Measurements from ENCODE around the gene RMI2. TPM values are rescaled to one million over a fixed set of nuclear protein-coding genes. Genes with fewer than 3 reads are reported as not detected.

Gene RMI2
- total RNA-seq, 6 donors from 2014 or later = 2.6 to 6.3 (median 2.7) TPM

DNA sequence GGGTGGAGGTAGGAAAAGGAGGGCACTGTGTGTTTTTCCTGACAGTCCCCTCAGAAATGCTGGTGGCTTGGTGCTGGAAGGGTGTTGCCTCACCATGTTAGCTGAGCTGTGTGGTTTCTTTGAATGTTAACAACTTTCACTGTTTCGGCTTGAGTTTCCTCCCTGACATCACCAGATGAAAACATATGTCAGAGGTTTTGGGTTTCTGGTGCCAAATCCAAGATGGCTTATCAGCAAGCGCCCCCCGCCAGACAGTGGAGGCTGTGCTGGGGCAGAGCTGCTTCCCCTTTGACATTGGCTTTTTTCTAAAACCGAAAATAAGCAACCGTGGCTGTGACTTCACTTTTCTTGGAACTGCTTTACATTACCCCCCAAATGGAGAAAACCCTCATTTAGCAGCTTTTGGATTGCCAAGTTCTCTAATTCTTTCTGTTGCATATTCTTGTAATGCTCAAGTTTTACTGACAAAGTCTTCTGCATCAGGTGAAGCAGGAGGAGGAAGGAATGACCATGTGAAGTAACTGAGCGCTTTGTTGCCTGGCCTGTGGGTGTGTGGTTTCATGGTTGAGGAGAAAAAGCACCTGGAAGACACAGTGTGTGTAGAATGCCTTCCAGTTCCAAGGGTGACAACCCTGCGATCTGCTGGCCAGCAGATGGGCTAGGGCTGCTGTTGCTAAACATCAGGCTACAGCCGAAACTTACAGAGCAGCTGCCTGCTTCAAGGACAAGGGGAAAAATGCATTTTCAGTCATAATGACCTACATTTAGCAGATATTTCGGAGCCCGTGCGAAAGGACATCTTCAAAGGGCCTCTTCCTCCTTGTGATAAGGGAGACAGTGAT lies 9.7 kb downstream of the RMI2 start:
- peak overlapping the region; percentile 5 to 53 (median 26) for H3K27ac ChIP-seq
- DNase-seq (no peak), ATAC-seq (ENCODE audit: low FRiP score in 2 of 2) (peak in 1 of 2 donors; percentile 15)
- TF ChIP-seq POLR2A (IDR thresholded peaks at IDR 0.05) = no peak
- TF ChIP-seq, protein P1, sequence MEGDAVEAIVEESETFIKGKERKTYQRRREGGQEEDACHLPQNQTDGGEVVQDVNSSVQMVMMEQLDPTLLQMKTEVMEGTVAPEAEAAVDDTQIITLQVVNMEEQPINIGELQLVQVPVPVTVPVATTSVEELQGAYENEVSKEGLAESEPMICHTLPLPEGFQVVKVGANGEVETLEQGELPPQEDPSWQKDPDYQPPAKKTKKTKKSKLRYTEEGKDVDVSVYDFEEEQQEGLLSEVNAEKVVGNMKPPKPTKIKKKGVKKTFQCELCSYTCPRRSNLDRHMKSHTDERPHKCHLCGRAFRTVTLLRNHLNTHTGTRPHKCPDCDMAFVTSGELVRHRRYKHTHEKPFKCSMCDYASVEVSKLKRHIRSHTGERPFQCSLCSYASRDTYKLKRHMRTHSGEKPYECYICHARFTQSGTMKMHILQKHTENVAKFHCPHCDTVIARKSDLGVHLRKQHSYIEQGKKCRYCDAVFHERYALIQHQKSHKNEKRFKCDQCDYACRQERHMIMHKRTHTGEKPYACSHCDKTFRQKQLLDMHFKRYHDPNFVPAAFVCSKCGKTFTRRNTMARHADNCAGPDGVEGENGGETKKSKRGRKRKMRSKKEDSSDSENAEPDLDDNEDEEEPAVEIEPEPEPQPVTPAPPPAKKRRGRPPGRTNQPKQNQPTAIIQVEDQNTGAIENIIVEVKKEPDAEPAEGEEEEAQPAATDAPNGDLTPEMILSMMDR (IDR thresholded peaks at IDR 0.05) = no peak
- TF ChIP-seq EP300 (IDR thresholded peaks at IDR 0.05) = no peak
- TF ChIP-seq POLR2AphosphoS5 (IDR thresholded peaks at IDR 0.05) = peak in 1 of 2 donors; percentile 33
- H3K4me3 ChIP-seq = no peak overlapping the region
- H3K27me3 ChIP-seq = no peaks in the 10 kb centered on the region
- no peaks in the 10 kb centered on the region for H3K9me3 ChIP-seq
- H3K4me1 ChIP-seq = peaks cover 12 to 51% (median 27%) of the 10 kb centered on the region in 4 donors
- 53 to 68% methylated on average over 10 to 11 of the region's 11 CpGs for WGBS, 2 donors
- H3K36me3 ChIP-seq = no peaks in the 10 kb centered on the region

DNA sequence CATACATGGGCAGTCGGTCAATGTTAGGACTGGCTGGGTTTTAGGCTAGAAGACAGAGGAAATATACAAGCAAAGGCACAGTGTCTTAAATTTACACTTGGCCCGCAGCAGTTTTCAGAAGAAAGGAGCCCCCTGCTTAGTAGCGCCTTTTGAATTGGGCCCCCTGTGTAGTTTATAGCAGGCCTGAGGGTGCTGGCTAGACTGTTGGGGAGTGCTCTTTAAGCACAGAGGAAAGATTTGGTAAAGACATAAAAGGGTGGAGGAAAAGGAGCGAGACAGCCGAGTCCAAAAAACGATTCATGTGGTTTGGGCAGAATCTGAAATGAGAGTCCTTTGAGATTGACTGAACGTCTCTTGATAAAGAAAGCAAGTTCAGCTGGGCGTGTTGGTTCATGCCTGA lies 10.6 kb downstream of the RMI2 start:
- no peak for DNase-seq
- H3K4me3 ChIP-seq = no peak overlapping the region
- no peaks in the 10 kb centered on the region for H3K27me3 ChIP-seq
- H3K36me3 ChIP-seq = no peaks in the 10 kb centered on the region
- 73 to 81% methylated on average over 8 of the region's 8 CpGs for WGBS, 2 donors
- no peak for ATAC-seq (ENCODE audit: low FRiP score in 2 of 2)
- H3K4me1 ChIP-seq = peaks cover 12 to 42% (median 24%) of the 10 kb centered on the region in 4 donors
- TF ChIP-seq POLR2AphosphoS5 (IDR thresholded peaks at IDR 0.05) = no peak
- TF ChIP-seq, protein P1 (IDR thresholded peaks at IDR 0.05) = no peak
- no peak for TF ChIP-seq EP300 (IDR thresholded peaks at IDR 0.05)
- no peak for TF ChIP-seq POLR2A (IDR thresholded peaks at IDR 0.05)
- H3K27ac ChIP-seq = peak overlapping the region in 2 of 4 donors; percentile 13 to 39
- no peaks in the 10 kb centered on the region for H3K9me3 ChIP-seq

GRCh38 chr16:11356573-11357331 lies 11.5 kb downstream of the RMI2 start:
- TF ChIP-seq, protein P1 (IDR thresholded peaks at IDR 0.05) = peak; percentile 52 to 73 (median 60)
- TF ChIP-seq EP300 (IDR thresholded peaks at IDR 0.05) (no peak), POLR2A (IDR thresholded peaks at IDR 0.05) (no peak)
- peaks cover 15 to 48% (median 30%) of the 10 kb centered on the region in 4 donors for H3K4me1 ChIP-seq
- DNase-seq (peak in 1 of 2 donors; percentile 81), ATAC-seq (ENCODE audit: low FRiP score in 2 of 2) (peak; percentile 70 to 81)
- WGBS, 2 donors = 67 to 70% methylated on average over 15 of the region's 15 CpGs
- no peak overlapping the region for H3K27ac ChIP-seq
- H3K4me3 ChIP-seq = no peak overlapping the region
- H3K9me3 ChIP-seq = no peaks in the 10 kb centered on the region
- no peaks in the 10 kb centered on the region for H3K36me3 ChIP-seq
- no peaks in the 10 kb centered on the region for H3K27me3 ChIP-seq

GRCh38 chr16:11358531-11358930 lies 13.3 kb downstream of the RMI2 start:
- no peak for TF ChIP-seq POLR2A (IDR thresholded peaks at IDR 0.05)
- no peak for TF ChIP-seq EP300 (IDR thresholded peaks at IDR 0.05)
- TF ChIP-seq, protein P1 (IDR thresholded peaks at IDR 0.05) = no peak
- TF ChIP-seq POLR2AphosphoS5 (IDR thresholded peaks at IDR 0.05) = no peak
- 73 to 77% methylated on average over 3 to 7 of the region's 7 CpGs for WGBS, 2 donors
- H3K4me1 ChIP-seq = peaks cover 27 to 61% (median 41%) of the 10 kb centered on the region in 4 donors
- H3K27me3 ChIP-seq = no peaks in the 10 kb centered on the region
- no peaks in the 10 kb centered on the region for H3K9me3 ChIP-seq
- H3K36me3 ChIP-seq = no peaks in the 10 kb centered on the region
- DNase-seq (no peak), ATAC-seq (ENCODE audit: low FRiP score in 2 of 2) (no peak)
- H3K4me3 ChIP-seq = no peak overlapping the region
- H3K27ac ChIP-seq = no peak overlapping the region
